ENCODE results near the gene SLC34A2.

DNA sequence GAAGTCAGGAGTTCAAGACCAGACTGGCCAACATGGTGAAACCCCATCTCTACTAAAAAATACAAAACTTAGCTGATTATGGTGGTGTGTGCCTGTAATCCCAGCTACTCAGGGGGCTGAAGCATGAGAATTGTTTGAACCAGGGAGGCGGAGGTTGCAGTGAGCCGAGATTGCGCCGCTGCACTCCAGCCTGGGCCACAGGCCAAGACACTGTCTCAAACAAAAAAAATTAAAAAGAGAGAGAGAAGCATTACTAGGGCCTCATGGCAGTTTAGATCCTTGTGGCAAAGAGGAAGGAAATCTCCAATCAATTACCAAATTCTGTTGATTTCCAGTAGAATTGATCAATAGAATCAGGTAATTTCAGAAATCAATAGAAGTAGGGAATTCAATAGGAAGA, 16.8 kb upstream of the SLC34A2 start:
- TF ChIP-seq, protein P1, sequence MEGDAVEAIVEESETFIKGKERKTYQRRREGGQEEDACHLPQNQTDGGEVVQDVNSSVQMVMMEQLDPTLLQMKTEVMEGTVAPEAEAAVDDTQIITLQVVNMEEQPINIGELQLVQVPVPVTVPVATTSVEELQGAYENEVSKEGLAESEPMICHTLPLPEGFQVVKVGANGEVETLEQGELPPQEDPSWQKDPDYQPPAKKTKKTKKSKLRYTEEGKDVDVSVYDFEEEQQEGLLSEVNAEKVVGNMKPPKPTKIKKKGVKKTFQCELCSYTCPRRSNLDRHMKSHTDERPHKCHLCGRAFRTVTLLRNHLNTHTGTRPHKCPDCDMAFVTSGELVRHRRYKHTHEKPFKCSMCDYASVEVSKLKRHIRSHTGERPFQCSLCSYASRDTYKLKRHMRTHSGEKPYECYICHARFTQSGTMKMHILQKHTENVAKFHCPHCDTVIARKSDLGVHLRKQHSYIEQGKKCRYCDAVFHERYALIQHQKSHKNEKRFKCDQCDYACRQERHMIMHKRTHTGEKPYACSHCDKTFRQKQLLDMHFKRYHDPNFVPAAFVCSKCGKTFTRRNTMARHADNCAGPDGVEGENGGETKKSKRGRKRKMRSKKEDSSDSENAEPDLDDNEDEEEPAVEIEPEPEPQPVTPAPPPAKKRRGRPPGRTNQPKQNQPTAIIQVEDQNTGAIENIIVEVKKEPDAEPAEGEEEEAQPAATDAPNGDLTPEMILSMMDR (IDR thresholded peaks at IDR 0.05): no peak
- TF ChIP-seq POLR2A (IDR thresholded peaks at IDR 0.05): no peak
